ENCODE measurements around the gene USP37. TPM values are rescaled to one million over a fixed set of nuclear protein-coding genes. Genes with fewer than 3 reads are reported as not detected.

The USP37 gene
- polyA plus RNA-seq, 2 donors: 1.8 to 2.3 TPM

GRCh38 chr2:218407717-218408116, 160.4 kb downstream of the USP37 start:
- no peaks in the 10 kb centered on the region for H3K27me3 ChIP-seq (ENCODE audit: control insufficient read depth in 1 of 2, insufficient read depth in 2 of 2, low read length in 2 of 2)
- H3K4me1 ChIP-seq (ENCODE audit: control insufficient read depth in 2 of 2, insufficient read depth in 2 of 2, low read length in 1 of 2): peaks cover 0 to 13% of the 10 kb centered on the region in 2 donors
- no peak overlapping the region for H3K4me3 ChIP-seq (ENCODE audit: low read depth in 1 of 2, low read length in 2 of 2)
- no peaks in the 10 kb centered on the region for H3K9me3 ChIP-seq (ENCODE audit: control insufficient read depth in 2 of 2, insufficient read depth in 1 of 2, low read depth in 1 of 2, low read length in 1 of 2)
- peak overlapping the region in 1 of 2 donors; percentile 92 for H3K27ac ChIP-seq (ENCODE audit: low read depth in 2 of 2, low read length in 1 of 2)
- 73 to 79% methylated on average over 8 of the region's 8 CpGs for WGBS, 2 donors
- peaks cover 6 to 17% of the 10 kb centered on the region in 2 donors for H3K36me3 ChIP-seq (ENCODE audit: control insufficient read depth in 2 of 2, insufficient read depth in 2 of 2, low read length in 1 of 2)

GRCh38 chr2:218406949-218407618, 161.1 kb downstream of the USP37 start:
- Histone ChIP-seq H3K27me3 (ENCODE audit: control insufficient read depth in 1 of 2, insufficient read depth in 2 of 2, low read length in 2 of 2) (no peaks in the 10 kb centered on the region), H3K4me1 (ENCODE audit: control insufficient read depth in 2 of 2, insufficient read depth in 2 of 2, low read length in 1 of 2) (peaks cover 0 to 19% of the 10 kb centered on the region in 2 donors), H3K27ac (ENCODE audit: low read depth in 2 of 2, low read length in 1 of 2) (peak overlapping the region; percentile 91 to 92), H3K36me3 (ENCODE audit: control insufficient read depth in 2 of 2, insufficient read depth in 2 of 2, low read length in 1 of 2) (peaks cover 9 to 23% of the 10 kb centered on the region in 2 donors), H3K9me3 (ENCODE audit: control insufficient read depth in 2 of 2, insufficient read depth in 1 of 2, low read depth in 1 of 2, low read length in 1 of 2) (no peaks in the 10 kb centered on the region), H3K4me3 (ENCODE audit: low read depth in 1 of 2, low read length in 2 of 2) (peak overlapping the region; percentile 44 to 47)
- 5% methylated on average over 13 of the region's 13 CpGs for WGBS, 2 donors

GRCh38 chr2:218406209-218406948, 161.8 kb downstream of the USP37 start:
- Histone ChIP-seq H3K4me1 (ENCODE audit: control insufficient read depth in 2 of 2, insufficient read depth in 2 of 2, low read length in 1 of 2) (peaks cover 0 to 26% of the 10 kb centered on the region in 2 donors), H3K4me3 (ENCODE audit: low read depth in 1 of 2, low read length in 2 of 2) (peak overlapping the region; percentile 44 to 47)

GRCh38 chr2:218405746-218406208, 162.4 kb downstream of the USP37 start:
- WGBS, 2 donors: 3 to 4% methylated on average over 15 of the region's 15 CpGs
- Histone ChIP-seq H3K4me1 (ENCODE audit: control insufficient read depth in 2 of 2, insufficient read depth in 2 of 2, low read length in 1 of 2) (peaks cover 0 to 31% of the 10 kb centered on the region in 2 donors), H3K4me3 (ENCODE audit: low read depth in 1 of 2, low read length in 2 of 2) (peak overlapping the region; percentile 1 to 24), H3K27ac (ENCODE audit: low read depth in 2 of 2, low read length in 1 of 2) (peak overlapping the region; percentile 86 to 94), H3K9me3 (ENCODE audit: control insufficient read depth in 2 of 2, insufficient read depth in 1 of 2, low read depth in 1 of 2, low read length in 1 of 2) (no peaks in the 10 kb centered on the region), H3K36me3 (ENCODE audit: control insufficient read depth in 2 of 2, insufficient read depth in 2 of 2, low read length in 1 of 2) (peaks cover 9 to 35% of the 10 kb centered on the region in 2 donors), H3K27me3 (ENCODE audit: control insufficient read depth in 1 of 2, insufficient read depth in 2 of 2, low read length in 2 of 2) (no peaks in the 10 kb centered on the region)

More at GRCh38 chr2:218406209-218406948, 161.8 kb downstream of the USP37 start:
- Histone ChIP-seq H3K27ac (ENCODE audit: low read depth in 2 of 2, low read length in 1 of 2) (peak overlapping the region; percentile 92 to 94), H3K9me3 (ENCODE audit: control insufficient read depth in 2 of 2, insufficient read depth in 1 of 2, low read depth in 1 of 2, low read length in 1 of 2) (no peaks in the 10 kb centered on the region), H3K27me3 (ENCODE audit: control insufficient read depth in 1 of 2, insufficient read depth in 2 of 2, low read length in 2 of 2) (no peaks in the 10 kb centered on the region), H3K36me3 (ENCODE audit: control insufficient read depth in 2 of 2, insufficient read depth in 2 of 2, low read length in 1 of 2) (peaks cover 9 to 30% of the 10 kb centered on the region in 2 donors)
- 1% methylated on average over 32 to 56 of the region's 56 CpGs for WGBS, 2 donors

- no peaks in the 10 kb centered on the region for H3K9me3 ChIP-seq (ENCODE audit: control insufficient read depth in 2 of 2, insufficient read depth in 1 of 2, low read depth in 1 of 2, low read length in 1 of 2)
- 43 to 51% methylated on average over 8 of the region's 8 CpGs for WGBS, 2 donors
- H3K27ac ChIP-seq (ENCODE audit: low read depth in 2 of 2, low read length in 1 of 2): peak overlapping the region; percentile 86 to 94
- H3K4me1 ChIP-seq (ENCODE audit: control insufficient read depth in 2 of 2, insufficient read depth in 2 of 2, low read length in 1 of 2): peaks cover 0 to 31% of the 10 kb centered on the region in 2 donors
- H3K27me3 ChIP-seq (ENCODE audit: control insufficient read depth in 1 of 2, insufficient read depth in 2 of 2, low read length in 2 of 2): no peaks in the 10 kb centered on the region
- peaks cover 9 to 35% of the 10 kb centered on the region in 2 donors for H3K36me3 ChIP-seq (ENCODE audit: control insufficient read depth in 2 of 2, insufficient read depth in 2 of 2, low read length in 1 of 2)
- no peak overlapping the region for H3K4me3 ChIP-seq (ENCODE audit: low read depth in 1 of 2, low read length in 2 of 2)
Measured at GRCh38 chr2:218405086-218405745, 162.9 kb downstream of the USP37 start.

- peak overlapping the region; percentile 13 to 86 for H3K27ac ChIP-seq (ENCODE audit: low read depth in 2 of 2, low read length in 1 of 2)
- H3K27me3 ChIP-seq (ENCODE audit: control insufficient read depth in 1 of 2, insufficient read depth in 2 of 2, low read length in 2 of 2): no peaks in the 10 kb centered on the region
- peaks cover 0 to 31% of the 10 kb centered on the region in 2 donors for H3K4me1 ChIP-seq (ENCODE audit: control insufficient read depth in 2 of 2, insufficient read depth in 2 of 2, low read length in 1 of 2)
- WGBS, 2 donors: 64 to 77% methylated on average over 16 of the region's 16 CpGs
- no peak overlapping the region for H3K4me3 ChIP-seq (ENCODE audit: low read depth in 1 of 2, low read length in 2 of 2)
- H3K9me3 ChIP-seq (ENCODE audit: control insufficient read depth in 2 of 2, insufficient read depth in 1 of 2, low read depth in 1 of 2, low read length in 1 of 2): no peaks in the 10 kb centered on the region
- H3K36me3 ChIP-seq (ENCODE audit: control insufficient read depth in 2 of 2, insufficient read depth in 2 of 2, low read length in 1 of 2): peaks cover 9 to 35% of the 10 kb centered on the region in 2 donors
Measured at GRCh38 chr2:218404351-218405085, 163.6 kb downstream of the USP37 start.

- peaks cover 0 to 33% of the 10 kb centered on the region in 2 donors for H3K4me1 ChIP-seq (ENCODE audit: control insufficient read depth in 2 of 2, insufficient read depth in 2 of 2, low read length in 1 of 2)
- WGBS, 2 donors: 74 to 75% methylated on average over 7 of the region's 7 CpGs
- peak overlapping the region in 1 of 2 donors; percentile 13 for H3K27ac ChIP-seq (ENCODE audit: low read depth in 2 of 2, low read length in 1 of 2)
- no peaks in the 10 kb centered on the region for H3K27me3 ChIP-seq (ENCODE audit: control insufficient read depth in 1 of 2, insufficient read depth in 2 of 2, low read length in 2 of 2)
- no peaks in the 10 kb centered on the region for H3K9me3 ChIP-seq (ENCODE audit: control insufficient read depth in 2 of 2, insufficient read depth in 1 of 2, low read depth in 1 of 2, low read length in 1 of 2)
- peaks cover 9 to 35% of the 10 kb centered on the region in 2 donors for H3K36me3 ChIP-seq (ENCODE audit: control insufficient read depth in 2 of 2, insufficient read depth in 2 of 2, low read length in 1 of 2)
- H3K4me3 ChIP-seq (ENCODE audit: low read depth in 1 of 2, low read length in 2 of 2): no peak overlapping the region
Measured at GRCh38 chr2:218403810-218404209, 164.3 kb downstream of the USP37 start.

GRCh38 chr2:218402911-218403411, 165.2 kb downstream of the USP37 start:
- Histone ChIP-seq H3K27me3 (ENCODE audit: control insufficient read depth in 1 of 2, insufficient read depth in 2 of 2, low read length in 2 of 2) (no peaks in the 10 kb centered on the region), H3K9me3 (ENCODE audit: control insufficient read depth in 2 of 2, insufficient read depth in 1 of 2, low read depth in 1 of 2, low read length in 1 of 2) (no peaks in the 10 kb centered on the region), H3K4me3 (ENCODE audit: low read depth in 1 of 2, low read length in 2 of 2) (no peak overlapping the region), H3K4me1 (ENCODE audit: control insufficient read depth in 2 of 2, insufficient read depth in 2 of 2, low read length in 1 of 2) (peaks cover 0 to 33% of the 10 kb centered on the region in 2 donors), H3K36me3 (ENCODE audit: control insufficient read depth in 2 of 2, insufficient read depth in 2 of 2, low read length in 1 of 2) (peaks cover 9 to 35% of the 10 kb centered on the region in 2 donors), H3K27ac (ENCODE audit: low read depth in 2 of 2, low read length in 1 of 2) (peak overlapping the region in 1 of 2 donors; percentile 43)
- WGBS, 2 donors: 80 to 83% methylated on average over 26 of the region's 26 CpGs
